ENCODE measurements around the gene PTCH2.
"Not testable (repeated sequence)": the region's sequence is repeated elsewhere in the genome, so short reads cannot be mapped to it uniquely, and the experiment has no call there.

Gene PTCH2

GRCh38 chr1:44798481-44799365 is 44.3 kb downstream of the PTCH2 start:
- H3K79me2 ChIP-seq (ENCODE audit: control insufficient read depth, low read length) = peaks cover 19% of the 10 kb centered on the region
- no peak for TF ChIP-seq CTCF (IDR thresholded peaks at IDR 0.05; ENCODE audit: low read depth, low read length, poor library complexity, severe bottlenecking)
- H4K20me1 ChIP-seq (ENCODE audit: control insufficient read depth, insufficient read depth, low read depth, low read length) = no peaks in the 10 kb centered on the region
- no peaks in the 10 kb centered on the region for H3K9me3 ChIP-seq (ENCODE audit: control insufficient read depth, insufficient read depth, low read length)
- no peak overlapping the region for H3K27ac ChIP-seq (ENCODE audit: low read depth, low read length)
- H3F3A ChIP-seq (ENCODE audit: control insufficient read depth, insufficient read depth) = no peaks in the 10 kb centered on the region
- no peaks in the 10 kb centered on the region for H3K9me2 ChIP-seq (replicated peaks; ENCODE audit: control insufficient read depth, low read length)
- H3K36me3 ChIP-seq (ENCODE audit: control insufficient read depth, low read length) = peaks cover 21% of the 10 kb centered on the region
- H3K4me2 ChIP-seq (ENCODE audit: low read length) = no peak overlapping the region
- no peak overlapping the region for H3K4me3 ChIP-seq (ENCODE audit: low read length)
- peaks cover 30% of the 10 kb centered on the region for H3K4me1 ChIP-seq (ENCODE audit: control insufficient read depth, low read length)
- no peaks in the 10 kb centered on the region for H3K27me3 ChIP-seq (ENCODE audit: control insufficient read depth, low read length)

- not testable (repeated sequence) for H3K9me3 ChIP-seq (ENCODE audit: control insufficient read depth, insufficient read depth, low read length); H3F3A ChIP-seq (ENCODE audit: control insufficient read depth, insufficient read depth); H3K27me3 ChIP-seq (ENCODE audit: control insufficient read depth, low read length); H3K9me2 ChIP-seq (replicated peaks; ENCODE audit: control insufficient read depth, low read length); H3K27ac ChIP-seq (ENCODE audit: low read depth, low read length); H4K20me1 ChIP-seq (ENCODE audit: control insufficient read depth, insufficient read depth, low read depth, low read length); H3K4me3 ChIP-seq (ENCODE audit: low read length); H3K4me2 ChIP-seq (ENCODE audit: low read length)
- H3K36me3 ChIP-seq (ENCODE audit: control insufficient read depth, low read length) = peaks cover 13% of the 10 kb centered on the region
- peaks cover 30% of the 10 kb centered on the region for H3K4me1 ChIP-seq (ENCODE audit: control insufficient read depth, low read length)
- H3K79me2 ChIP-seq (ENCODE audit: control insufficient read depth, low read length) = peaks cover 19% of the 10 kb centered on the region
Measured at GRCh38 chr1:44797886-44798285, 45.2 kb downstream of the PTCH2 start.

- peaks cover 4% of the 10 kb centered on the region; the same call in 1 of the 2 replicates for H3F3A ChIP-seq (ENCODE audit: control insufficient read depth, insufficient read depth)
- no peaks in the 10 kb centered on the region for H4K20me1 ChIP-seq (ENCODE audit: control insufficient read depth, insufficient read depth, low read depth, low read length)
- H3K79me2 ChIP-seq (ENCODE audit: control insufficient read depth, low read length) = no peaks in the 10 kb centered on the region
- TF ChIP-seq EZH2phosphoT487 (IDR thresholded peaks at IDR 0.05; ENCODE audit: borderline replicate concordance, low read length) (no peak), CTCF (IDR thresholded peaks at IDR 0.05; ENCODE audit: low read depth, low read length, poor library complexity, severe bottlenecking) (no peak)
- H3K27ac ChIP-seq (ENCODE audit: low read depth, low read length) = no peak overlapping the region
- no peaks in the 10 kb centered on the region for H3K9me2 ChIP-seq (replicated peaks; ENCODE audit: control insufficient read depth, low read length)
- H3K4me2 ChIP-seq (ENCODE audit: low read length) = no peak overlapping the region
- no peaks in the 10 kb centered on the region for H3K4me1 ChIP-seq (ENCODE audit: control insufficient read depth, low read length)
- H3K36me3 ChIP-seq (ENCODE audit: control insufficient read depth, low read length) = no peaks in the 10 kb centered on the region
- no peaks in the 10 kb centered on the region for H3K27me3 ChIP-seq (ENCODE audit: control insufficient read depth, low read length)
- no peak overlapping the region for H3K4me3 ChIP-seq (ENCODE audit: low read length)
- H3K9me3 ChIP-seq (ENCODE audit: control insufficient read depth, insufficient read depth, low read length) = no peaks in the 10 kb centered on the region
Measured at GRCh38 chr1:44792736-44793502, 50.1 kb downstream of the PTCH2 start.

Measured in DOHH2 (cell line).